HepG2 (cell line): ENCODE measurements around the gene AHSG. TPM values are rescaled to one million over a fixed set of nuclear protein-coding genes. Genes with fewer than 3 reads are reported as not detected.
A peak's percentile ranks its signal among the peaks of the same experiment; 100 is the strongest.

Experiments
- ARNT2 ChIP-seq: sonication (generic); formaldehyde crosslinking; IDR thresholded peaks from 2 replicates; pipeline ENCODE4 v1.8.0; 2022; ENCODE audit warnings: mild to moderate bottlenecking, low read depth, missing genetic modification reagents, moderate library complexity
- ATRX ChIP-seq: sonication (generic); formaldehyde crosslinking; IDR thresholded peaks from 2 replicates; pipeline ENCODE4 v1.4.0; 2020; ENCODE audit warnings: missing genetic modification reagents, borderline replicate concordance
- CENPBD1 ChIP-seq: sonication (generic); formaldehyde crosslinking; IDR thresholded peaks from 2 replicates; pipeline ENCODE4 v1.8.0; 2022; ENCODE audit warnings: missing genetic modification reagents, low read depth, mild to moderate bottlenecking, borderline replicate concordance
- CHCHD3 ChIP-seq: sonication (generic); formaldehyde crosslinking; IDR thresholded peaks from 2 replicates; pipeline ENCODE4 v1.8.0; 2022; ENCODE audit warnings: mild to moderate bottlenecking, missing genetic modification reagents, moderate library complexity
- ERF ChIP-seq: IDR thresholded peaks from 2 replicates; pipeline ENCODE4 v1.6.1; 2018; ENCODE audit warnings: missing biosample characterization, missing genetic modification reagents
- NCOA2 ChIP-seq: sonication (generic); formaldehyde crosslinking; IDR thresholded peaks from 2 replicates; pipeline ENCODE4 v1.8.0; 2022; ENCODE audit warnings: inconsistent platforms
- NCOR1 ChIP-seq: fragments of 200-600 bp; sonication (generic); IDR thresholded peaks from 2 replicates; pipeline ENCODE4 v1.7.0; 2017; ENCODE audit warnings: antibody characterized with exemption, low read length, borderline replicate concordance
- NFATC3 ChIP-seq: sonication (generic); formaldehyde crosslinking; IDR thresholded peaks from 2 replicates; pipeline ENCODE4 v1.5.1; 2020; ENCODE audit warnings: mild to moderate bottlenecking, missing genetic modification reagents
- RBM39 ChIP-seq: fragments of 200-400 bp; formaldehyde crosslinking; IDR thresholded peaks from one replicate; pipeline ENCODE4 v1.6.1; 2018; ENCODE audit warnings: antibody characterized with exemption, mild to moderate bottlenecking, low read depth, low read length; ENCODE audit not compliant: poor library complexity, severe bottlenecking
- SAP130 ChIP-seq: IDR thresholded peaks from 2 replicates; pipeline ENCODE4 v1.6.1; 2016; ENCODE audit warnings: low read depth
- SRSF4 ChIP-seq: fragments of 200-400 bp; formaldehyde crosslinking; IDR thresholded peaks from one replicate; pipeline ENCODE4 v1.6.1; 2018; ENCODE audit warnings: mild to moderate bottlenecking, low read depth, low read length, moderate library complexity; ENCODE audit not compliant: poor library complexity, severe bottlenecking
- ZBTB3 ChIP-seq: sonication (generic); formaldehyde crosslinking; IDR thresholded peaks from 2 replicates; pipeline ENCODE4 v1.4.0; 2020; ENCODE audit warnings: low read depth, mild to moderate bottlenecking, moderate library complexity, missing genetic modification reagents, borderline replicate concordance
- ZNF230 ChIP-seq: sonication (generic); formaldehyde crosslinking; IDR thresholded peaks from 2 replicates; pipeline ENCODE4 v1.4.0; 2020; ENCODE audit warnings: mild to moderate bottlenecking, missing genetic modification reagents
- ZNF33A ChIP-seq: sonication (generic); formaldehyde crosslinking; IDR thresholded peaks from 2 replicates; pipeline ENCODE4 v1.5.1; 2020; ENCODE audit warnings: missing genetic modification reagents, mild to moderate bottlenecking, moderate library complexity, borderline replicate concordance
- ZNF343 ChIP-seq: sonication (generic); formaldehyde crosslinking; IDR thresholded peaks from 2 replicates; pipeline ENCODE4 v1.4.0; 2020; ENCODE audit warnings: mild to moderate bottlenecking, missing genetic modification reagents
- ZNF460 ChIP-seq: sonication (generic); formaldehyde crosslinking; IDR thresholded peaks from 2 replicates; pipeline ENCODE4 v1.5.1; 2020; ENCODE audit warnings: missing genetic modification reagents, mild to moderate bottlenecking, borderline replicate concordance
- ZNF691 ChIP-seq: sonication (generic); formaldehyde crosslinking; IDR thresholded peaks from 2 replicates; pipeline ENCODE4 v1.4.0; 2020; ENCODE audit warnings: missing genetic modification reagents, low read depth, mild to moderate bottlenecking, borderline replicate concordance
- polyA plus RNA-seq, 8 experiments: library from polyadenylated mRNA; depleted of rRNA in 3 of 8; stranded (reverse) in 7 of 8; unstranded in 1 of 8; fragments of >200 nt; fragmentation: Illumina TruSeq in 4 of 8; extraction: Trizol in 4 of 8; gene quantifications; 2 replicates each; pipeline versions ENCODE4 v1.2.1 to v1.2.3, GENCODE V29; 2011 to 2016; ENCODE audit warnings: low read depth in 4 of 8, missing spikeins in 1 of 8, mixed read lengths in 1 of 8; ENCODE audit not compliant: insufficient read depth in 1 of 8
- total RNA-seq, 5 experiments: library from RNA; depleted of rRNA; stranded (reverse); fragments of >200 nt; fragmentation: Illumina TruSeq; extraction: Trizol; gene quantifications; 2 replicates each; pipeline ENCODE4 v1.2.3, GENCODE V29; 2016; ENCODE audit warnings: low read depth in 1 of 5
- TF ChIP-seq, protein P1 (sequence below), 2 experiments: sonication (generic) in 1 of 2; formaldehyde crosslinking in 1 of 2; IDR thresholded peaks; 2 replicates each; pipeline versions ENCODE4 v1.6.1 to v1.9.0; 2014 to 2022; ENCODE audit warnings: antibody characterized with exemption in 1 of 2, borderline replicate concordance in 1 of 2, inconsistent platforms in 1 of 2, low read depth in 1 of 2, missing genetic modification reagents in 1 of 2
- TF ChIP-seq, protein P2 (sequence below): sonication (generic); formaldehyde crosslinking; IDR thresholded peaks from 2 replicates; pipeline ENCODE4 v1.4.0; 2020; ENCODE audit warnings: missing genetic modification reagents, mild to moderate bottlenecking, borderline replicate concordance

AHSG gene
- total and polyA plus RNA-seq, 2 of the 13 experiments (the other 11 are each of a cell fraction or from before 2014, with no cell fraction given), result 2,043 to 19,152 TPM

GRCh38 chr3:186605561-186606545 lies 7.0 kb upstream of the AHSG start (continued):
- TF ChIP-seq, protein P1, sequence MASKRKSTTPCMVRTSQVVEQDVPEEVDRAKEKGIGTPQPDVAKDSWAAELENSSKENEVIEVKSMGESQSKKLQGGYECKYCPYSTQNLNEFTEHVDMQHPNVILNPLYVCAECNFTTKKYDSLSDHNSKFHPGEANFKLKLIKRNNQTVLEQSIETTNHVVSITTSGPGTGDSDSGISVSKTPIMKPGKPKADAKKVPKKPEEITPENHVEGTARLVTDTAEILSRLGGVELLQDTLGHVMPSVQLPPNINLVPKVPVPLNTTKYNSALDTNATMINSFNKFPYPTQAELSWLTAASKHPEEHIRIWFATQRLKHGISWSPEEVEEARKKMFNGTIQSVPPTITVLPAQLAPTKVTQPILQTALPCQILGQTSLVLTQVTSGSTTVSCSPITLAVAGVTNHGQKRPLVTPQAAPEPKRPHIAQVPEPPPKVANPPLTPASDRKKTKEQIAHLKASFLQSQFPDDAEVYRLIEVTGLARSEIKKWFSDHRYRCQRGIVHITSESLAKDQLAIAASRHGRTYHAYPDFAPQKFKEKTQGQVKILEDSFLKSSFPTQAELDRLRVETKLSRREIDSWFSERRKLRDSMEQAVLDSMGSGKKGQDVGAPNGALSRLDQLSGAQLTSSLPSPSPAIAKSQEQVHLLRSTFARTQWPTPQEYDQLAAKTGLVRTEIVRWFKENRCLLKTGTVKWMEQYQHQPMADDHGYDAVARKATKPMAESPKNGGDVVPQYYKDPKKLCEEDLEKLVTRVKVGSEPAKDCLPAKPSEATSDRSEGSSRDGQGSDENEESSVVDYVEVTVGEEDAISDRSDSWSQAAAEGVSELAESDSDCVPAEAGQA (IDR thresholded peaks at IDR 0.05; ENCODE audit: low read depth), result no peak
- TF ChIP-seq, protein P1 (CRISPR knock-in tag; IDR thresholded peaks at IDR 0.05; ENCODE audit: borderline replicate concordance), result no peak
- TF ChIP-seq ARNT2 (CRISPR knock-in tag) (no peak), ZNF230 (CRISPR knock-in tag) (no peak), ZNF343 (CRISPR knock-in tag) (no peak), ATRX (no peak), ZNF33A (CRISPR knock-in tag) (0 out of 2 replicates have a peak, but pooled peaks have one; percentile 80), CHCHD3 (CRISPR knock-in tag) (no peak), NCOA2 (CRISPR knock-in tag) (peak; percentile 95), ZNF460 (CRISPR knock-in tag) (no peak), SRSF4 (no peak), RBM39 (no peak), ZNF691 (CRISPR knock-in tag) (no peak), SAP130 (CRISPR knock-in tag) (peak; percentile 75), ERF (CRISPR knock-in tag) (peak; percentile 44; the same call in 1 of the 2 replicates), CENPBD1 (CRISPR knock-in tag) (no peak), NCOR1 (peak; percentile 36; the same call in 1 of the 2 replicates), ZBTB3 (CRISPR knock-in tag) (no peak), NFATC3 (no peak)
- TF ChIP-seq, protein P2, sequence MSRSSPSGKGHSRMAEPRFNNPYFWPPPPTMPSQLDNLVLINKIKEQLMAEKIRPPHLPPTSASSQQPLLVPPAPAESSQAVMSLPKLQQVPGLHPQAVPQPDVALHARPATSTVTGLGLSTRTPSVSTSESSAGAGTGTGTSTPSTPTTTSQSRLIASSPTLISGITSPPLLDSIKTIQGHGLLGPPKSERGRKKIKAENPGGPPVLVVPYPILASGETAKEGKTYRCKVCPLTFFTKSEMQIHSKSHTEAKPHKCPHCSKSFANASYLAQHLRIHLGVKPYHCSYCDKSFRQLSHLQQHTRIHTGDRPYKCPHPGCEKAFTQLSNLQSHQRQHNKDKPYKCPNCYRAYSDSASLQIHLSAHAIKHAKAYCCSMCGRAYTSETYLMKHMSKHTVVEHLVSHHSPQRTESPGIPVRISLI (CRISPR knock-in tag), result peak; percentile 60; the same call in 1 of the 2 replicates
